HCT116 (cell line): ENCODE measurements around the gene PRELP. TPM values are rescaled to one million over a fixed set of nuclear protein-coding genes. Genes with fewer than 3 reads are reported as not detected.

Experiments
- ATAC-seq: fragments of 200-7000 bp; cut with Tn5 transposase; 2 replicates; pipeline ENCODE4 v1.9.1; 2020; ENCODE audit warnings: mild to moderate bottlenecking, moderate library complexity
- BruUV-seq: library from RNA; stranded (reverse); fragments of 400-500 nt; replicated peaks from 2 replicates; lab custom pipeline; 2021; lab: Mats Ljungman, UMichigan
- CTCF ChIA-PET: fragments of 300-600 bp; sonication (Branson Sonifier 250); formaldehyde crosslinking; loops from one replicate; lab custom pipeline; 2021; ENCODE audit warnings: antibody characterized with exemption; lab: Charles Lee
- POLR2A ChIA-PET: fragments of 300-600, 350-600 bp; sonication (Branson Sonifier 250); formaldehyde crosslinking; loops from one replicate; lab custom pipeline; 2021; ENCODE audit warnings: antibody characterized with exemption; lab: Charles Lee
- RAD21 ChIA-PET, 2 experiments: fragments of 300-600 bp; sonication (Branson Sonifier 250); formaldehyde crosslinking; loops; one replicate each; lab custom pipeline; 2023; ENCODE audit warnings: low total read pairs in 2 of 2; ENCODE audit not compliant: uncharacterized antibody in 2 of 2, unreplicated experiment in 2 of 2, low non-redundant PET in 1 of 2; lab: Charles Lee
- DNase-seq: peaks from one replicate; pipeline ENCODE4 v3.0.0-alpha.2; 2010; ENCODE audit warnings: low read depth, low spot score
- H2AFZ ChIP-seq: fragments of 200-600 bp; shearing (Covaris generic), sonication (generic); 2 replicates; pipeline ENCODE4 v1.6.1; 2017; ENCODE audit warnings: low read depth, mixed run types, mixed read lengths, antibody characterized with exemption, low read length; ENCODE audit not compliant: poor library complexity, severe bottlenecking
- H3K27ac ChIP-seq: 2 replicates; pipeline ENCODE4 v1.5.1; 2012; ENCODE audit warnings: low read depth, low read length
- H3K27me3 ChIP-seq: fragments of 200-600 bp; sonication (generic); 2 replicates; pipeline ENCODE4 v1.6.1; 2016; ENCODE audit warnings: mixed run types, low read length, mixed read lengths; ENCODE audit not compliant: insufficient read depth
- H3K36me3 ChIP-seq, 2 experiments: fragments of 200-500 bp in 1 of 2; fragments of 200-600 bp in 1 of 2; sonication (Bioruptor generic) in 1 of 2; sonication (generic) in 1 of 2; 2 replicates each; pipeline versions ENCODE4 v1.5.1 to v1.6.1; 2014 to 2016; ENCODE audit warnings: low read length in 2 of 2, inconsistent platforms in 1 of 2, mixed read lengths in 1 of 2, mixed run types in 1 of 2; ENCODE audit not compliant: insufficient read depth in 2 of 2, control insufficient read depth in 1 of 2
- H3K4me1 ChIP-seq, 2 experiments: fragments of 200-600 bp in 1 of 2; sonication (generic) in 1 of 2; 2 replicates each; pipeline versions ENCODE4 v1.5.1 to v1.6.1; 2012 to 2017; ENCODE audit warnings: low read length in 2 of 2, inconsistent platforms in 1 of 2, mild to moderate bottlenecking in 1 of 2, mixed read lengths in 1 of 2, mixed run types in 1 of 2, moderate library complexity in 1 of 2; ENCODE audit not compliant: insufficient read depth in 2 of 2, control insufficient read depth in 1 of 2
- H3K4me2 ChIP-seq: fragments of 200-600 bp; sonication (generic); 2 replicates; pipeline ENCODE4 v1.6.1; 2017; ENCODE audit warnings: mixed run types, low read length, mixed read lengths
- H3K4me3 ChIP-seq, 2 experiments: fragments of 200-600 bp in 1 of 2; sonication (generic) in 1 of 2; replicated peaks in 1 of 2; 2 replicates each; pipeline ENCODE4 v1.5.1; 2011 to 2016; ENCODE audit warnings: low read length in 2 of 2, control low read depth in 1 of 2, low read depth in 1 of 2, mild to moderate bottlenecking in 1 of 2, mixed read lengths in 1 of 2, mixed run types in 1 of 2
- H3K79me2 ChIP-seq: fragments of 200-600 bp; sonication (generic); 2 replicates; pipeline ENCODE4 v1.6.1; 2017; ENCODE audit warnings: mild to moderate bottlenecking, mixed run types, low read length, moderate library complexity, mixed read lengths; ENCODE audit not compliant: insufficient read depth
- H3K9ac ChIP-seq: fragments of 200-600 bp; sonication (generic); 2 replicates; pipeline ENCODE4 v1.6.1; 2016; ENCODE audit warnings: low read length, mixed read lengths
- H3K9me2 ChIP-seq: fragments of 200-600 bp; sonication (generic), shearing (Covaris generic); 2 replicates; pipeline ENCODE4 v1.6.1; 2017; ENCODE audit warnings: mixed run types, mild to moderate bottlenecking, moderate library complexity; ENCODE audit not compliant: insufficient read depth
- H3K9me3 ChIP-seq, 2 experiments: fragments of 200-500 bp in 1 of 2; fragments of 200-600 bp in 1 of 2; sonication (Bioruptor generic) in 1 of 2; sonication (generic) in 1 of 2; 2 replicates each; pipeline ENCODE4 v1.6.1; 2014 to 2017; ENCODE audit warnings: low read length in 2 of 2, mixed read lengths in 2 of 2, inconsistent platforms in 1 of 2, low read depth in 1 of 2, mild to moderate bottlenecking in 1 of 2, mixed run types in 1 of 2, moderate library complexity in 1 of 2; ENCODE audit not compliant: control insufficient read depth in 1 of 2, insufficient read depth in 1 of 2
- H4K20me1 ChIP-seq: fragments of 200-600 bp; sonication (generic), shearing (Covaris generic); 2 replicates; pipeline ENCODE4 v1.6.1; 2017; ENCODE audit warnings: mixed run types, mild to moderate bottlenecking, moderate library complexity; ENCODE audit not compliant: insufficient read depth
- ATF3 ChIP-seq: IDR thresholded peaks from 2 replicates; pipeline ENCODE4 v1.6.1; 2012
- CBX3 ChIP-seq: IDR thresholded peaks from 2 replicates; pipeline ENCODE4 v1.6.1; 2012; ENCODE audit warnings: low read depth
- CTCF ChIP-seq, 3 experiments: fragments of 200-600 bp in 1 of 3; sonication (generic) in 1 of 3; IDR thresholded peaks in 2 of 3; conservative IDR thresholded peaks in 1 of 3; 2 replicates each; pipeline ENCODE4 v1.5.1; 2012 to 2017; ENCODE audit warnings: low read depth in 2 of 3, low read length in 2 of 3, antibody characterized with exemption in 1 of 3, borderline replicate concordance in 1 of 3, control low read depth in 1 of 3, mild to moderate bottlenecking in 1 of 3, mixed read lengths in 1 of 3, mixed run types in 1 of 3, moderate library complexity in 1 of 3; ENCODE audit not compliant: insufficient read depth in 1 of 3
- EGR1 ChIP-seq: IDR thresholded peaks from 2 replicates; pipeline ENCODE4 v1.6.1; 2012; ENCODE audit warnings: low read depth
- ELF1 ChIP-seq: IDR thresholded peaks from 2 replicates; pipeline ENCODE4 v1.6.1; 2012; ENCODE audit warnings: low read depth, borderline replicate concordance
- EZH2 ChIP-seq: fragments of 200-600 bp; sonication (generic); IDR thresholded peaks from 2 replicates; pipeline ENCODE4 v1.6.1; 2017; ENCODE audit warnings: antibody characterized with exemption, mixed run types
- EZH2phosphoT487 ChIP-seq: fragments of 200-600 bp; IDR thresholded peaks from 2 replicates; pipeline ENCODE4 v1.6.1; 2018; ENCODE audit warnings: antibody characterized with exemption, borderline replicate concordance
- JUND ChIP-seq: IDR thresholded peaks from 2 replicates; pipeline ENCODE4 v1.6.1; 2012
- MAX ChIP-seq: IDR thresholded peaks from 2 replicates; pipeline ENCODE4 v1.6.1; 2012
- POLR2AphosphoS5 ChIP-seq: IDR thresholded peaks from 2 replicates; pipeline ENCODE4 v1.6.1; 2011; ENCODE audit warnings: mild to moderate bottlenecking, low read depth, low read length, moderate library complexity
- RAD21 ChIP-seq: IDR thresholded peaks from 2 replicates; pipeline ENCODE4 v1.6.1; 2012; ENCODE audit warnings: low read depth, mild to moderate bottlenecking
- SIN3A ChIP-seq: IDR thresholded peaks from 2 replicates; pipeline ENCODE4 v1.6.1; 2012; ENCODE audit warnings: low read depth
- SP1 ChIP-seq: IDR thresholded peaks from 2 replicates; pipeline ENCODE4 v1.6.1; 2012; ENCODE audit warnings: low read depth
- SRF ChIP-seq: IDR thresholded peaks from 2 replicates; pipeline ENCODE4 v1.6.1; 2012; ENCODE audit warnings: low read depth
- ZBTB33 ChIP-seq: IDR thresholded peaks from 2 replicates; pipeline ENCODE4 v1.6.1; 2011; ENCODE audit warnings: mild to moderate bottlenecking, low read length, moderate library complexity; ENCODE audit not compliant: insufficient replicate concordance; ENCODE audit errors: extremely low read depth
- ZFX ChIP-seq: fragments of 450-650 bp; IDR thresholded peaks from 2 replicates; pipeline ENCODE4 v1.6.1; 2017
- ZNF274 ChIP-seq: fragments of 200-500 bp; sonication (Bioruptor generic); IDR thresholded peaks from 2 replicates; pipeline ENCODE4 v1.6.1; 2014; ENCODE audit warnings: mild to moderate bottlenecking, low read depth, low read length, inconsistent platforms
- intact Hi-C: fragments of 100-400 bp; cut with micrococcal nuclease; formaldehyde crosslinking; loops from 2 replicates; pipeline ENCODE4 v1.10.0; 2022
- total RNA-seq: library from RNA; stranded (reverse); gene quantifications from one replicate; pipeline ENCODE4 v1.2.1, GENCODE V29; 2021; ENCODE audit not compliant: unreplicated experiment

Gene PRELP
- total RNA-seq, 1 experiment from 2014 or later: 0.10 TPM

GRCh38 chr1:203516184-203516583 lies 40.6 kb downstream of the PRELP start:
- ChIA-PET RAD21 (no interaction called here), POLR2A (no interaction called here), CTCF (no interaction called here)
- H3K9ac ChIP-seq: no peak overlapping the region
- H3K27ac ChIP-seq: no peak overlapping the region
- no peak overlapping the region for H3K4me2 ChIP-seq
- ATAC-seq: no peak
- H3K4me1 ChIP-seq: peaks cover 23 to 47% of the 10 kb centered on the region in 2 experiments
- no peak for DNase-seq
- H3K36me3 ChIP-seq: no peaks in the 10 kb centered on the region
- no peaks in the 10 kb centered on the region for H3K9me2 ChIP-seq
- H3K9me3 ChIP-seq: no peaks in the 10 kb centered on the region
- H4K20me1 ChIP-seq: no peaks in the 10 kb centered on the region
- no peak overlapping the region for H3K4me3 ChIP-seq
- H3K79me2 ChIP-seq: no peaks in the 10 kb centered on the region
- no peaks in the 10 kb centered on the region for H3K27me3 ChIP-seq
- BruUV-seq: no TSS peak
- no peak overlapping the region for H2AFZ ChIP-seq
- intact Hi-C loops: no loop called here
- TF ChIP-seq POLR2AphosphoS5 (no peak), RAD21 (no peak), ATF3 (no peak), SIN3A (no peak), CTCF (IDR thresholded peaks at IDR 0.05 in 2 of 3, conservative IDR thresholded peaks at IDR 0.05 in 1 of 3; ENCODE audit: borderline replicate concordance in 1 of 3, insufficient read depth in 1 of 3, low read depth in 2 of 3, low read length in 2 of 3) (no peak), ELF1 (no peak), SP1 (no peak), MAX (no peak), EZH2phosphoT487 (no peak), ZFX (no peak), JUND (no peak), CBX3 (no peak), EZH2 (no peak), ZBTB33 (no peak), SRF (no peak), ZNF274 (no peak), EGR1 (no peak)
